ENCODE measurements around the gene COMMD8.

COMMD8 gene

DNA sequence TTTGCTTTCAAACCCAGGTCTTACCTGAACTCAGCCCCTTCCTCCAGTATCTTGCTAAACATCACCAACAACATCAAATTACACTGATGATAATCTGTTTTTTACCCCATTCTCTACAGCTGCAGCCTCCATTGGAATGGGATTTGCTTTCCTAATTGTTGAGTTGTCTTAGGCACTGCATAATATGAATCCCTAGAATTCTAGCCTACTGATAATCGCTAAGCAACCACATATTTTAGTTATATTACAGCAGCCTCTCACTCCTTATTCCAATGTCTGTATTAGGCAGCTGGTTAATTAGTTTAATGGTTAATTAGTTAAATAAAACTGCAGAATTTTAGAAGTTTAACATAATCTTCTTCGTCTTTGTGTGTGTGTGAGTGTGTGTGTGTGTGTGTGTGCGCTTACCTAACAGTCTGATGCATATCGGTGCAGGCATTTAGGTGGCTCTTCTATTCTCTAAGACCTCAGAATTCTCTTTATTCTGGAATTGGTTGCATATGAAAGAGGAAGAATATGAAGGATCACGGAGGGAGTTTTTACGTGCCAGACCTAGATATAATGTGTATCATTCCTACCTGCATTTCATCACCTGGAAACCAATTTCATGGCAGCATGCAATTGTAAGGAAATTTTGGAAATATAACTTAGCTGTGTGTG lies 5.3 kb upstream of the COMMD8 start:
- no peak overlapping the region for H3K27ac ChIP-seq
- H3K9ac ChIP-seq (ENCODE audit: insufficient read length) = no peak overlapping the region
- TF ChIP-seq FOXP2 (optimal IDR thresholded peaks at IDR 0.05; ENCODE audit: control extremely low read depth, extremely low read length, insufficient read depth) (no peak), EZH2 (IDR thresholded peaks at IDR 0.05) (no peak), POLR2AphosphoS5 (IDR thresholded peaks at IDR 0.05; ENCODE audit: borderline replicate concordance, low read depth, low read length) (no peak)
- no peak for DNase-seq (ENCODE audit: low read depth, low spot score)
- H3K9me3 ChIP-seq (ENCODE audit: low read depth, low read length) = no peaks in the 10 kb centered on the region
- H3K4me3 ChIP-seq = no peak overlapping the region
- no peaks in the 10 kb centered on the region for H3K36me3 ChIP-seq (ENCODE audit: insufficient read depth, low read length)

DNA sequence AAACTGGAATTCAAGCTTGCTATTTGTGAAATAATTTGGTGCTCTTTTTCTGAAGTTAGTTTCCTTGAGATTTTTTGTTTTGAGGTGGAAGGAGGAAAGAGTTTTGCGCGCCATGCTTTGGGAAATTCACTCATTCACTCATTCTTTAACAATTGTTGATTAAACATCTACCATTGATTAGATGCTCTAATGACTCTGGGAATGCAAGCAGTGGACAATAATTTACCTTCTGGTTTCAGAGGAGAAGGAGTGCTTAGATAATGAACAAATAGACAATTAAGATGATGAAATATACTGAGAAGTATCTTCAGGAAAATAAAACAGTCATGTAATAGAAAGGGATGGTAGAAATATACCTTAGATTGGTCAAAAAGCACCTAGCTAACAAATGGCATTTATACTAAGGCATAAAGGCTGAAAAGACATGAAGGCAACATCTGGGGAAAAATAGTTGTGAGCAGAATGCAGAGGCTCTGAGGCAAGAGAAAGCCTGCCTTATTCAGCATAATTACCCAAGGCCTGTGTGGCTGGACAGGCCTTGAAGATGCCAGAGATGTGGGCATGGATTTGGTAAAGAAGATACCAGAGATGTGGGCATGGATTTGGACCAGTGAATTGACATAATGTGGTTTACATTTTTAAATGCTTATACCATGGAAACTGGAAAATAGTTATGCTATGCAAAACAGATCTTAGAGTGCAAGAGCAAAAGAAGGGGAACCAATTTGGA lies 2.7 kb upstream of the COMMD8 start:
- Histone ChIP-seq H3K9me3 (ENCODE audit: low read depth, low read length) (no peaks in the 10 kb centered on the region), H3K27ac (no peak overlapping the region), H3K36me3 (ENCODE audit: insufficient read depth, low read length) (no peaks in the 10 kb centered on the region), H3K4me3 (no peak overlapping the region), H3K9ac (ENCODE audit: insufficient read length) (no peak overlapping the region)
- no peak for DNase-seq (ENCODE audit: low read depth, low spot score)
- TF ChIP-seq POLR2AphosphoS5 (IDR thresholded peaks at IDR 0.05; ENCODE audit: borderline replicate concordance, low read depth, low read length) (no peak), EZH2 (IDR thresholded peaks at IDR 0.05) (no peak), FOXP2 (optimal IDR thresholded peaks at IDR 0.05; ENCODE audit: control extremely low read depth, extremely low read length, insufficient read depth) (no peak)

DNA sequence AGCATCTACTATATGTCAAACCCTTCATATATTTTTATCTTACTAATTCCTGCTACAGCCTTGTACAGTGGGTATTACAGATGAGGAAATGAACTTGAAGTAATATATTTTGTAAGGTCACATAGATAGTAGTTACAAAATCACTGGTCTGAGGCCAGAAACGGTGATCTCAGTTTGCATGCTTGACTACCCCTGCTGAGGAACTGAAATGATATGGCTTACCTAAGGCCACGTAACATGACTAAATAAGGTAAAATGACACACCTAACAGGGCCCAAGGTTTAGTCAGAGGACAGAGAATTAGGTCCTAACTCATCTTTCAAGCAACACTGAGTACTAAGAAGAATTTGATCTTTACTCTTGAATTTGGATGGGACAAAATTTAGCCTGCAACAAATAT lies 1.5 kb upstream of the COMMD8 start:
- H3K9me3 ChIP-seq (ENCODE audit: low read depth, low read length) = no peaks in the 10 kb centered on the region
- no peak for DNase-seq (ENCODE audit: low read depth, low spot score)
- no peak overlapping the region for H3K27ac ChIP-seq

DNA sequence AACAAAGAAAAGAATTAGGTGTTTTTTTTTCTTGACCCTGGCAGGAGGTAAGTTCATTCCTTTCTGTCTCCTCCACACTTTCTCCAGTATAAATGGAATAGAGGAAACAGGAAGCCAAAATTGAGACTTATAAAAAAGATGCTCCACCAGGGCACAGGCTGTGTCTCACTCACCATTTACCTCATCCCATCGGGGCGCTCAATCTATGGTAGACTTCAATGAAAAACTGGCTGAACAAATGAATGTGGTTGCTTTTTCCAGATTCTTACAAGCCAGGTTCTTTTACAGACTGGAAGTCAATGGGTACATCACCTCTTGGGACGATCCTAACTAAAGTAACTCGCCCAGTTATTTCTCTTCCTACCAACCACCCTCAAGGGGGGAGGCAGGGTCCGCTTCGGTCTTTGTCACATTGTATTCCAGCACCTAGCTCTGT lies 685 bp downstream of the COMMD8 start:
- no peak for TF ChIP-seq FOXP2 (optimal IDR thresholded peaks at IDR 0.05; ENCODE audit: control extremely low read depth, extremely low read length, insufficient read depth)
- TF ChIP-seq EZH2 (IDR thresholded peaks at IDR 0.05) = no peak
- TF ChIP-seq POLR2AphosphoS5 (IDR thresholded peaks at IDR 0.05; ENCODE audit: borderline replicate concordance, low read depth, low read length) = no peak
- Histone ChIP-seq H3K9ac (ENCODE audit: insufficient read length) (peak overlapping the region; percentile 77), H3K4me3 (peak overlapping the region; percentile 93), H3K27ac (no peak overlapping the region), H3K9me3 (ENCODE audit: low read depth, low read length) (no peaks in the 10 kb centered on the region), H3K36me3 (ENCODE audit: insufficient read depth, low read length) (peaks cover 15% of the 10 kb centered on the region)
- DNase-seq (ENCODE audit: low read depth, low spot score) = no peak

More for the DNA sequence above, 1.5 kb upstream of the COMMD8 start:
- peaks cover 1% of the 10 kb centered on the region for H3K36me3 ChIP-seq (ENCODE audit: insufficient read depth, low read length)
- H3K4me3 ChIP-seq = no peak overlapping the region
- TF ChIP-seq FOXP2 (optimal IDR thresholded peaks at IDR 0.05; ENCODE audit: control extremely low read depth, extremely low read length, insufficient read depth) (no peak), POLR2AphosphoS5 (IDR thresholded peaks at IDR 0.05; ENCODE audit: borderline replicate concordance, low read depth, low read length) (no peak), EZH2 (IDR thresholded peaks at IDR 0.05) (no peak)
- H3K9ac ChIP-seq (ENCODE audit: insufficient read length) = no peak overlapping the region

DNA sequence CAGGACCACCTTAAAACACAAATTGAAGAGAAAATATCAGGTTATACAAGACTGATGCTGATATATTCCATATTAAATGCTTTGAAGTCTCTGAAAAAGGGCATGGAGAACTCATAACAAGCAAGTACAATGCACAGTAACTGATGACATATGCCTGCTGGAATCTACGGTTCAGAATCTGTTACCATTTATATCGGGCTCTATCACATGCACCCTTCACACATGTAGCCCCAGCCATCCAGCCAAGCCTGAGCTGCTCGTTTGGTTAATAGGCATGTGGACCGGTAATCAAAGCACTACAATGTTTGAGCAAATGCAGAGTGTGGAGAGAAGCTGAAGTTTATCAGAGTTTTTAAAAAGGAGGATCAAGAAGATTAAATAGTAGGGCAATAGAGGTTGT lies 11.8 kb downstream of the COMMD8 start:
- no peaks in the 10 kb centered on the region for H3K9me3 ChIP-seq (ENCODE audit: low read depth, low read length)
- H3K9ac ChIP-seq (ENCODE audit: insufficient read length) = no peak overlapping the region
- peaks cover 22% of the 10 kb centered on the region; the same call in 1 of the 2 replicates for H3K36me3 ChIP-seq (ENCODE audit: insufficient read depth, low read length)
- TF ChIP-seq EZH2 (IDR thresholded peaks at IDR 0.05) = no peak
- no peak for TF ChIP-seq FOXP2 (optimal IDR thresholded peaks at IDR 0.05; ENCODE audit: control extremely low read depth, extremely low read length, insufficient read depth)
- no peak for TF ChIP-seq POLR2AphosphoS5 (IDR thresholded peaks at IDR 0.05; ENCODE audit: borderline replicate concordance, low read depth, low read length)
- no peak overlapping the region for H3K27ac ChIP-seq
- no peak for DNase-seq (ENCODE audit: low read depth, low spot score)
- no peak overlapping the region for H3K4me3 ChIP-seq

DNA sequence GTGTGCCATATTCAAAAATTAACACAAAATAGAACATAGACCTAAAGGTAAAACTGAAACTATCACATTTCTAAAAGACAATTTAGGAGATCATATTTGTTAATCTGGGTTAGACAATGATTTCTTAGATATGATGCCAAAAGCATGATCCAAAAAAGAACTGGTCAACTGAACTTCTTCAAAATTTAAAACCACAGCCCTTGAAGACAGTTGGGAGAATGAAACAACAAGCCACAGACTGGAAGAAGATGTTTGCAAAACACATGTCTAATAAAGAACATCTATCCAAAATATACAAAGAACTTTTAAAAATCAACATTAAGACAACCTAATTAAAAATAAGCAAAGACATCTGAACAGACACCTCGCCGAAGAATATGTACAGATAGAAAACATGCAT lies 19.5 kb downstream of the COMMD8 start:
- TF ChIP-seq FOXP2 (optimal IDR thresholded peaks at IDR 0.05; ENCODE audit: control extremely low read depth, extremely low read length, insufficient read depth) (no peak), POLR2AphosphoS5 (IDR thresholded peaks at IDR 0.05; ENCODE audit: borderline replicate concordance, low read depth, low read length) (no peak), EZH2 (IDR thresholded peaks at IDR 0.05) (no peak)
- H3K27ac ChIP-seq = no peak overlapping the region
- H3K4me3 ChIP-seq = no peak overlapping the region
- H3K9ac ChIP-seq (ENCODE audit: insufficient read length) = no peak overlapping the region
- H3K9me3 ChIP-seq (ENCODE audit: low read depth, low read length) = no peaks in the 10 kb centered on the region
- H3K36me3 ChIP-seq (ENCODE audit: insufficient read depth, low read length) = no peaks in the 10 kb centered on the region
- no peak for DNase-seq (ENCODE audit: low read depth, low spot score)

DNA sequence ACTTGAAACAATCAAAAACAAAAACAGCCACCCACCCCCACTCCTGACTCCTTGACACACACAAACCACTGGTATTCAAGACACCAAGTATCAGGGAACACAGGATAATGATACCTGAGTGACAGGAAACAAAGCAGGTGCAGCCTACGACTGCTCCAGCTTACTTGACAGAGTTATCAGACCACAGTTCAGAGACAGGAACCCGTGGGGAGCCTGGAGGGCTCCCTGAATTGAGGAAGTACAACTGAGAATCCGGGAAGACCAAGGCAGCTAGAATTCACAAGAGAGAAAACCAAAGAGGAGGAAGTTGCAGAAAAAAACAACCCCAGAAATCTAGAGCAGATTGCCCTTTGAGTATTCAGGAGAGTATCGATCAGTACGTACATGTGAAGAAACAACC lies 20.5 kb downstream of the COMMD8 start:
- Histone ChIP-seq H3K4me3 (no peak overlapping the region), H3K9me3 (ENCODE audit: low read depth, low read length) (no peaks in the 10 kb centered on the region), H3K9ac (ENCODE audit: insufficient read length) (no peak overlapping the region), H3K27ac (no peak overlapping the region), H3K36me3 (ENCODE audit: insufficient read depth, low read length) (no peaks in the 10 kb centered on the region)
- TF ChIP-seq EZH2 (IDR thresholded peaks at IDR 0.05) (no peak), POLR2AphosphoS5 (IDR thresholded peaks at IDR 0.05; ENCODE audit: borderline replicate concordance, low read depth, low read length) (no peak), FOXP2 (optimal IDR thresholded peaks at IDR 0.05; ENCODE audit: control extremely low read depth, extremely low read length, insufficient read depth) (no peak)
- no peak for DNase-seq (ENCODE audit: low read depth, low spot score)

DNA sequence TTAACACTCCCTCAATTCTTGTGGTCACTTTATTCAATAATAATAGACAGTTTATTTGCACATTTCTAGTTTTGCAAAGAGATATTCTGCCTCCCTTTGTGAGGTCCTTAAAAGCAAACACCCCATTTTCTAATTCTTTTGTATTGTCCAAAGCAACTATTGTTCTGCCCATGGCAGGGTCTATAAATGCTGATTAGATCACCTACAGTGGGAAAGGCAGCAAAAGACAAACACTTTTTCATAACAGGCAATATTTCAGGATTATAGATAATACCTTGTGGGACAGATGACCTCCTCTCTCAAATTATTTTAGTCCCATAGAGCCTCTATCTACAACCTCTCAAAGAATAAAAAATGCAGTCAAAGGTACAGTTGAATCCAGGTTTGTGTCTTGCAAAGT lies 28.6 kb downstream of the COMMD8 start:
- no peak overlapping the region for H3K27ac ChIP-seq
- DNase-seq (ENCODE audit: low read depth, low spot score) = no peak
- H3K4me3 ChIP-seq = no peak overlapping the region
- no peak overlapping the region for H3K9ac ChIP-seq (ENCODE audit: insufficient read length)
- TF ChIP-seq EZH2 (IDR thresholded peaks at IDR 0.05) (no peak), POLR2AphosphoS5 (IDR thresholded peaks at IDR 0.05; ENCODE audit: borderline replicate concordance, low read depth, low read length) (no peak), FOXP2 (optimal IDR thresholded peaks at IDR 0.05; ENCODE audit: control extremely low read depth, extremely low read length, insufficient read depth) (no peak)
- no peaks in the 10 kb centered on the region for H3K9me3 ChIP-seq (ENCODE audit: low read depth, low read length)
- no peaks in the 10 kb centered on the region for H3K36me3 ChIP-seq (ENCODE audit: insufficient read depth, low read length)

Measured in SK-N-MC (cell line).